HEK293T (cell line): ENCODE measurements around the gene PAQR9.

Experiments
- CTCF ChIA-PET: fragments of 350-600 bp; formaldehyde crosslinking; extraction: SDS; loops from one replicate; lab custom pipeline; 2021; ENCODE audit warnings: antibody characterized with exemption, inconsistent platforms; lab: Yijun Ruan, JAX
- POLR2A ChIA-PET: fragments of 350-600 bp; formaldehyde crosslinking; extraction: SDS; loops from one replicate; lab custom pipeline; 2020; ENCODE audit warnings: antibody characterized with exemption, inconsistent platforms; lab: Yijun Ruan, JAX
- DNase-seq: peaks from one replicate; pipeline ENCODE4 v3.0.0; 2012; ENCODE audit warnings: mixed read lengths; ENCODE audit errors: extremely low spot score
- ARNT ChIP-seq: fragments of 450-650 bp; IDR thresholded peaks from 2 replicates; pipeline ENCODE4 v1.6.1; 2017; ENCODE audit warnings: mild to moderate bottlenecking
- BHLHE40 ChIP-seq: fragments of 450-650 bp; IDR thresholded peaks from 2 replicates; pipeline ENCODE4 v1.6.1; 2016; ENCODE audit warnings: mild to moderate bottlenecking, moderate library complexity, borderline replicate concordance
- CTBP1 ChIP-seq: fragments of 450-650 bp; IDR thresholded peaks from 2 replicates; pipeline ENCODE4 v1.6.1; 2016; ENCODE audit warnings: borderline replicate concordance
- ELF4 ChIP-seq: fragments of 450-650 bp; IDR thresholded peaks from 2 replicates; pipeline ENCODE4 v1.6.1; 2017; ENCODE audit warnings: antibody characterized with exemption
- FOXA1 ChIP-seq: fragments of 450-650 bp; IDR thresholded peaks from 2 replicates; pipeline ENCODE4 v1.6.1; 2016; ENCODE audit warnings: mild to moderate bottlenecking
- FOXK2 ChIP-seq: fragments of 450-650 bp; IDR thresholded peaks from 2 replicates; pipeline ENCODE4 v1.6.1; 2016; ENCODE audit warnings: mild to moderate bottlenecking
- FOXM1 ChIP-seq: fragments of 450-650 bp; IDR thresholded peaks from 2 replicates; pipeline ENCODE4 v1.6.1; 2017; ENCODE audit warnings: mild to moderate bottlenecking, borderline replicate concordance
- HDGF ChIP-seq: fragments of 450-650 bp; IDR thresholded peaks from 2 replicates; pipeline ENCODE4 v1.6.1; 2017; ENCODE audit warnings: antibody characterized with exemption, borderline replicate concordance
- L3MBTL2 ChIP-seq: fragments of 450-650 bp; conservative IDR thresholded peaks from 2 replicates; pipeline ENCODE4 v1.6.1; 2016; ENCODE audit warnings: mild to moderate bottlenecking
- LEF1 ChIP-seq: fragments of 450-650 bp; IDR thresholded peaks from 2 replicates; pipeline ENCODE4 v1.6.1; 2017; ENCODE audit warnings: mild to moderate bottlenecking, borderline replicate concordance
- NFRKB ChIP-seq: fragments of 450-650 bp; IDR thresholded peaks from 2 replicates; pipeline ENCODE4 v1.6.1; 2016; ENCODE audit warnings: mild to moderate bottlenecking, moderate library complexity
- PKNOX1 ChIP-seq: fragments of 450-650 bp; IDR thresholded peaks from 2 replicates; pipeline ENCODE4 v1.6.1; 2016
- SP1 ChIP-seq: fragments of 450-650 bp; IDR thresholded peaks from 2 replicates; pipeline ENCODE4 v1.6.1; 2017
- SUZ12 ChIP-seq: fragments of 450-650 bp; IDR thresholded peaks from 2 replicates; pipeline ENCODE4 v1.6.1; 2016; ENCODE audit warnings: mild to moderate bottlenecking
- TARDBP ChIP-seq: fragments of 450-650 bp; IDR thresholded peaks from 2 replicates; pipeline ENCODE4 v1.6.1; 2016
- ZNF384 ChIP-seq: fragments of 450-650 bp; IDR thresholded peaks from 2 replicates; pipeline ENCODE4 v1.6.1; 2016

Gene PAQR9

GRCh38 chr3:142963516-142964448 lies at the start of gene PAQR9:
Gene PAQR9, minus strand, starts transcription at chr3:142963674. Its CDS starts 338 bp downstream, at chr3:142963336.
- DNase-seq = peak; percentile 66
- ChIA-PET CTCF (interaction anchor here (0.6 to 0.8 kb wide), 2 partner anchors 11 to 13 kb away, joined by 4 read pairs; no protein-coding TSS in a partner anchor), POLR2A (no interaction called here)
- TF ChIP-seq FOXM1 = peak; percentile 50; the same call in 1 of the 2 replicates
- TF ChIP-seq PKNOX1 = peak; percentile 42
- TF ChIP-seq L3MBTL2 = peak; percentile 47; the same call in 1 of the 2 replicates
- no peak for TF ChIP-seq CTBP1
- no peak for TF ChIP-seq ELF4
- TF ChIP-seq SP1 = no peak
- no peak for TF ChIP-seq ARNT

GRCh38 chr3:143011705-143012104 lies 48.2 kb upstream of the PAQR9 start:
- no peak for TF ChIP-seq NFRKB
- TF ChIP-seq FOXM1 = no peak
- peak; percentile 55 for TF ChIP-seq PKNOX1
- TF ChIP-seq SP1 = no peak
- ChIA-PET CTCF (no interaction called here), POLR2A (interaction anchor here (1.0 kb wide), 1 partner anchor 10 kb away, joined by 4 read pairs; the partner anchor contains the start of gene U2SURP)
- no peak for DNase-seq

- TF ChIP-seq L3MBTL2 (no peak), LEF1 (no peak), ELF4 (no peak), FOXK2 (no peak), TARDBP (no peak), ZNF384 (no peak), HDGF (no peak), SUZ12 (no peak), PKNOX1 (no peak), ARNT (no peak), CTBP1 (no peak), FOXM1 (no peak), BHLHE40 (no peak), SP1 (no peak), FOXA1 (no peak), NFRKB (no peak)
- ChIA-PET POLR2A (interaction anchor here (1.4 kb wide), 1 partner anchor 9 kb away, joined by 4 read pairs; the partner anchor contains the start of gene U2SURP), CTCF (no interaction called here)
- DNase-seq = no peak
Observed at GRCh38 chr3:143010024-143010423, 46.5 kb upstream of the PAQR9 start.

- ChIA-PET POLR2A (no interaction called here), CTCF (no interaction called here)
- no peak for DNase-seq
- TF ChIP-seq FOXA1 (no peak), LEF1 (no peak), TARDBP (no peak), L3MBTL2 (no peak), ELF4 (no peak), HDGF (no peak), FOXM1 (no peak), SP1 (no peak)
Observed at GRCh38 chr3:143004823-143005222, 41.3 kb upstream of the PAQR9 start.

GRCh38 chr3:143002727-143003126 lies 39.3 kb upstream of the PAQR9 start:
- CTCF ChIA-PET = interaction anchor here (0.6 kb wide), 1 partner anchor 46 kb away, joined by 3 read pairs; no protein-coding TSS in a partner anchor
- TF ChIP-seq PKNOX1 (no peak), FOXA1 (no peak), SUZ12 (no peak)
- DNase-seq = no peak
- POLR2A ChIA-PET = interaction anchor here (2.7 kb wide), 1 partner anchor 174 kb away, joined by 8 read pairs; no protein-coding TSS in a partner anchor
